SK-N-MC (cell line): Measurements from ENCODE around the gene ZNF786.

Source experiments
- EZH2 ChIP-seq: fragments of 200-600 bp; sonication (generic); IDR thresholded peaks from one replicate; pipeline ENCODE4 v1.6.1; 2017; ENCODE audit warnings: antibody characterized with exemption
- POLR2AphosphoS5 ChIP-seq: IDR thresholded peaks from 2 replicates; pipeline ENCODE4 v1.6.1; 2012; ENCODE audit warnings: mild to moderate bottlenecking, low read depth, low read length, borderline replicate concordance

- TF ChIP-seq POLR2AphosphoS5 (peak; percentile 98), EZH2 (no peak)
Observed at GRCh38 chr7:149125863-149126661, 35.5 kb upstream of the ZNF786 start, which contains the start of gene ZNF425.
